Body of pancreas (tissue), 4 donors: ENCODE measurements around the gene RGSL1. TPM values are rescaled to one million over a fixed set of nuclear protein-coding genes. Genes with fewer than 3 reads are reported as not detected.

ENCODE experiments used
- ATAC-seq: fragments of 150-250 bp; one replicate; pipeline ENCODE4 v1.9.1; 2016
- DNase-seq, 4 donors: peaks; one replicate each; pipeline ENCODE4 v3.0.0-alpha.2; 2019
- H3K27ac ChIP-seq, 4 donors: fragments of 200-600 bp; sonication (generic); 1 replicate in 3 of 4; 2 replicates in 1 of 4; pipeline versions ENCODE4 v1.5.1 to v1.6.1; 2016 to 2019; ENCODE audit warnings: mild to moderate bottlenecking in 1 of 4, mixed read lengths in 1 of 4, moderate library complexity in 1 of 4
- H3K27me3 ChIP-seq, 2 donors: fragments of 200-600 bp; sonication (generic); one replicate each; pipeline ENCODE4 v1.6.0; 2016; ENCODE audit warnings: mild to moderate bottlenecking in 1 of 2
- H3K36me3 ChIP-seq, 2 donors: fragments of 200-600 bp; sonication (generic); replicated peaks in 1 of 2; 2 replicates each; pipeline ENCODE4 v1.5.1; 2016; ENCODE audit warnings: low read depth in 2 of 2; ENCODE audit not compliant: insufficient read depth in 1 of 2
- H3K4me1 ChIP-seq: fragments of 200-600 bp; sonication (generic); one replicate; pipeline ENCODE4 v1.6.0; 2016
- H3K4me3 ChIP-seq, 2 donors: fragments of 200-600 bp; sonication (generic); 1 replicate in 1 of 2; 2 replicates in 1 of 2; pipeline ENCODE4 v1.5.1; 2016 to 2019
- H3K9me3 ChIP-seq, 3 donors: fragments of 200-600 bp; sonication (generic); 1 replicate in 2 of 3; 2 replicates in 1 of 3; pipeline ENCODE4 v1.5.1; 2016
- POLR2A ChIP-seq, 3 donors: fragments of 450-650 bp; IDR thresholded peaks; one replicate each; pipeline ENCODE4 v1.6.1; 2016; ENCODE audit warnings: antibody characterized with exemption in 3 of 3, mild to moderate bottlenecking in 2 of 3
- WGBS, 2 donors: methylation state at CpG; one replicate each; pipeline ENCODE4 v1.1.5; 2017; 5-methylcytosine and 5-hydroxymethylcytosine counted together
- intact Hi-C: fragments of 100-400 bp; cut with DNase I; formaldehyde crosslinking; loops from one replicate; pipeline ENCODE4 v1.15.1; 2023
- total RNA-seq, 2 donors: library from RNA; depleted of rRNA; stranded (reverse); fragments of >200 nt; gene quantifications; one replicate each; pipeline ENCODE4 v1.1.0, GENCODE V29; 2016
- TF ChIP-seq, protein P1 (sequence below), 7 experiments: fragments of 450-650 bp in 4 of 7; fragments of 200-600 bp in 3 of 7; sonication (generic) in 3 of 7; IDR thresholded peaks; one replicate each; pipeline ENCODE4 v1.5.1; 2016 to 2019; ENCODE audit warnings: antibody characterized with exemption in 7 of 7

Gene RGSL1
- total RNA-seq, 2 donors from 2014 or later = not detected

DNA sequence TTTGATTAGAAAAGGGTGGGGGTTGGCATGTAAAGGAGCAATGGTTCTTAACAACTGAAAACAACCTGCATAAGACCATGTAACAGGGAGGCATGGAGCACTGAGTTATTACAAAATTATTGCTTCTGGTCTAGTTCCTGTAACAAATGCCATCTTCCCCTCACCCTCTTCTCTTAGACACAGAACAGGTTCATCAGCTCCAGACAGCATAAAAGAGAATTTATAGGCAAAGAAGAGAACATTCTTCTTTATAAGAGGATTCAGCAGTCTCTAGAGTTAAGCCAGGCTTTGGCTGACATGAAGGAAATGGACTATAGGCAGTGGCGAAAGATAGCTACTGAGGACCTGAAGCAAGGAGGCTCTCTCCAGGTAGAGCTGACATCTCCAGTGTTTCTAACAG lies 38.9 kb downstream of the RGSL1 start:
- ATAC-seq = no peak
- Histone ChIP-seq H3K4me1 (no peaks in the 10 kb centered on the region), H3K36me3 (no peaks in the 10 kb centered on the region), H3K9me3 (no peaks in the 10 kb centered on the region), H3K27me3 (no peaks in the 10 kb centered on the region), H3K27ac (no peak overlapping the region), H3K4me3 (no peak overlapping the region)
- DNase-seq = no peak
- intact Hi-C loops = no loop called here
- no peak for TF ChIP-seq POLR2A (IDR thresholded peaks at IDR 0.05)
- TF ChIP-seq, protein P1, sequence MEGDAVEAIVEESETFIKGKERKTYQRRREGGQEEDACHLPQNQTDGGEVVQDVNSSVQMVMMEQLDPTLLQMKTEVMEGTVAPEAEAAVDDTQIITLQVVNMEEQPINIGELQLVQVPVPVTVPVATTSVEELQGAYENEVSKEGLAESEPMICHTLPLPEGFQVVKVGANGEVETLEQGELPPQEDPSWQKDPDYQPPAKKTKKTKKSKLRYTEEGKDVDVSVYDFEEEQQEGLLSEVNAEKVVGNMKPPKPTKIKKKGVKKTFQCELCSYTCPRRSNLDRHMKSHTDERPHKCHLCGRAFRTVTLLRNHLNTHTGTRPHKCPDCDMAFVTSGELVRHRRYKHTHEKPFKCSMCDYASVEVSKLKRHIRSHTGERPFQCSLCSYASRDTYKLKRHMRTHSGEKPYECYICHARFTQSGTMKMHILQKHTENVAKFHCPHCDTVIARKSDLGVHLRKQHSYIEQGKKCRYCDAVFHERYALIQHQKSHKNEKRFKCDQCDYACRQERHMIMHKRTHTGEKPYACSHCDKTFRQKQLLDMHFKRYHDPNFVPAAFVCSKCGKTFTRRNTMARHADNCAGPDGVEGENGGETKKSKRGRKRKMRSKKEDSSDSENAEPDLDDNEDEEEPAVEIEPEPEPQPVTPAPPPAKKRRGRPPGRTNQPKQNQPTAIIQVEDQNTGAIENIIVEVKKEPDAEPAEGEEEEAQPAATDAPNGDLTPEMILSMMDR (IDR thresholded peaks at IDR 0.05) = no peak
- WGBS, 2 donors = 82 to 89% methylated on average over 1 of the region's 1 CpG

- TF ChIP-seq, protein P1 (IDR thresholded peaks at IDR 0.05) = no peak
- no peak for TF ChIP-seq POLR2A (IDR thresholded peaks at IDR 0.05)
These were observed 43.1 kb downstream of the RGSL1 start for GRCh38 chr1:182493063-182493462.

DNA sequence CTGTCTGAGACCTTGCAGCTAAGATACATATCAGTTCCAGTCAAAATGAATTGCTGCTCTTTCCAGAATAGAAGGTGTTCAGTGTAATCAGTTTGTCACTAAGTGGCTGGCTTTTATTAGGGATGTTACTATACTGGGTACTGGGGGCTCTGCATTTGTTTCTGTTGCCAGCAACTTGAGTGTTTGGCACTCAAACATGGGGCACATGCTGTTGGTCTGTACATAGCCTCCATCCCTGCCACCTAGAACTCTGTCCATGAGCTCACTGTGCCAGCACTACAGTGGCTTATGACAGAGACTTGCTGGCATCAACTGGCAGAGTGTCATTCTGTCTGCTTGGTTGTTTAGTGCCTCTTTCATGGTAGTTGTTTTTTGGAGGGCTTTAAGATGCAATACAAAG lies 45.1 kb downstream of the RGSL1 start:
- TF ChIP-seq, protein P1 (IDR thresholded peaks at IDR 0.05) = no peak
- no peak for TF ChIP-seq POLR2A (IDR thresholded peaks at IDR 0.05)
- H3K9me3 ChIP-seq = no peaks in the 10 kb centered on the region
- H3K36me3 ChIP-seq = no peaks in the 10 kb centered on the region
- no peaks in the 10 kb centered on the region for H3K4me1 ChIP-seq
- no peak overlapping the region for H3K4me3 ChIP-seq
- no peak for ATAC-seq
- intact Hi-C loops = no loop called here
- H3K27ac ChIP-seq = no peak overlapping the region
- H3K27me3 ChIP-seq = no peaks in the 10 kb centered on the region
- no peak for DNase-seq

More at GRCh38 chr1:182493063-182493462, 43.1 kb downstream of the RGSL1 start:
- H3K27me3 ChIP-seq = no peaks in the 10 kb centered on the region
- H3K4me3 ChIP-seq = no peak overlapping the region
- H3K36me3 ChIP-seq = no peaks in the 10 kb centered on the region
- intact Hi-C loops = no loop called here
- ATAC-seq (no peak), DNase-seq (no peak)
- H3K4me1 ChIP-seq = no peaks in the 10 kb centered on the region
- no peak overlapping the region for H3K27ac ChIP-seq
- WGBS, 2 donors = 59 to 75% methylated on average over 2 of the region's 2 CpGs
- H3K9me3 ChIP-seq = no peaks in the 10 kb centered on the region

DNA sequence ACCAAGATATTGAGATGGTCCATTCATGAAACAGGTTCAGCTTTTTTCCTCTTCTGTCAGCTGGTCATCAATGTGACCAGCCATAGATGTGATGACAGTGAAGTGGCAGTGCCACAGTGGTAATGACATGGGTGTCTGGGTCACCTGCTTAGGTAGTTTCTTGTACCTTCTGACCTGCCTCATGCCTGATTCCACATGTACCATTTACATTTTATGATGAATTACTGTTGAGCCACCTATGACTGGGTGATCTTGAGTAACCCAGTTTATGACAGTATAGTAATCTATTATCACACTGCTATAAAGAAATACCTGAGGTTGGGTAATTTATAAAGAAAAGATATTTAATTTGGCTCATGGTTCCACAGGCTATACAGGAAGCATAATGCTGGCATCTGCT lies 45.7 kb downstream of the RGSL1 start:
- no peak overlapping the region for H3K4me3 ChIP-seq
- H3K4me1 ChIP-seq = no peaks in the 10 kb centered on the region
- no peaks in the 10 kb centered on the region for H3K9me3 ChIP-seq
- TF ChIP-seq, protein P1 (IDR thresholded peaks at IDR 0.05) = no peak
- TF ChIP-seq POLR2A (IDR thresholded peaks at IDR 0.05) = no peak
- no peaks in the 10 kb centered on the region for H3K27me3 ChIP-seq
- no peak for ATAC-seq
- no peak for DNase-seq
- no peak overlapping the region for H3K27ac ChIP-seq
- H3K36me3 ChIP-seq = no peaks in the 10 kb centered on the region
- intact Hi-C loops = no loop called here

DNA sequence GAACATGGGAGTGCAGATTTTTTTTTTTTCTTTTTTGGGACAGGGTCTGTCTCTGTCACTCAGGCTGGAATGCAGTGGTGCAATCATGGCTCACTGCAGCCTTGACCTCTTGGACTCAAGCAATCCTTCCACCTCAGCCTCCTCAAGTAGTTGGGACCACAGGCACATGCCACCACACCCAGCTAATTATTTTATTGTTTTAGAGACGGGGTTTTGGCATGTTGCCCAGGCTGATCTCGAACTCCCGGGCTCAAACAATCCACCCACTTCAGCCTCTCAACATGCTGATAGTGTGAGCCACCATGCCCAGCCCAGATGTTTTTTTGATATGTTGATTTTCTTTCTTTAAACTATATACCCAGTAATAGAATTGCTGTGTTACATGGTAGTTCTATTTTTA lies 57.7 kb downstream of the RGSL1 start:
- Histone ChIP-seq H3K27ac (no peak overlapping the region), H3K4me3 (no peak overlapping the region), H3K9me3 (no peaks in the 10 kb centered on the region), H3K4me1 (no peaks in the 10 kb centered on the region), H3K36me3 (no peaks in the 10 kb centered on the region), H3K27me3 (no peaks in the 10 kb centered on the region)
- ATAC-seq (no peak), DNase-seq (no peak)
- 31 to 52% methylated on average over 3 of the region's 3 CpGs for WGBS, 2 donors
- TF ChIP-seq POLR2A (IDR thresholded peaks at IDR 0.05) = no peak
- TF ChIP-seq, protein P1 (IDR thresholded peaks at IDR 0.05) = no peak
- intact Hi-C loops = no loop called here
